GM19043 (cell line): ENCODE measurements around the gene TSPAN16.
"Not testable (repeated sequence)": the region's sequence is repeated elsewhere in the genome, so short reads cannot be mapped to it uniquely, and the experiment has no call there.

Experiments used
- ATAC-seq: cut with Tn5 transposase; IDR thresholded peaks from one replicate; pipeline ENCODE4 v1.9.1; 2021; ENCODE audit warnings: low read depth; ENCODE audit not compliant: unreplicated experiment

Gene TSPAN16

GRCh38 chr19:11300811-11301120 lies 4.8 kb downstream of the TSPAN16 start:
- ATAC-seq: no peak

GRCh38 chr19:11304936-11305335 lies 9.0 kb downstream of the TSPAN16 start:
- no peak for ATAC-seq

GRCh38 chr19:11306337-11306736 lies 10.4 kb downstream of the TSPAN16 start:
- ATAC-seq: no peak

GRCh38 chr19:11320278-11320995 lies 24.5 kb downstream of the TSPAN16 start:
- not testable (repeated sequence) for ATAC-seq

DNA sequence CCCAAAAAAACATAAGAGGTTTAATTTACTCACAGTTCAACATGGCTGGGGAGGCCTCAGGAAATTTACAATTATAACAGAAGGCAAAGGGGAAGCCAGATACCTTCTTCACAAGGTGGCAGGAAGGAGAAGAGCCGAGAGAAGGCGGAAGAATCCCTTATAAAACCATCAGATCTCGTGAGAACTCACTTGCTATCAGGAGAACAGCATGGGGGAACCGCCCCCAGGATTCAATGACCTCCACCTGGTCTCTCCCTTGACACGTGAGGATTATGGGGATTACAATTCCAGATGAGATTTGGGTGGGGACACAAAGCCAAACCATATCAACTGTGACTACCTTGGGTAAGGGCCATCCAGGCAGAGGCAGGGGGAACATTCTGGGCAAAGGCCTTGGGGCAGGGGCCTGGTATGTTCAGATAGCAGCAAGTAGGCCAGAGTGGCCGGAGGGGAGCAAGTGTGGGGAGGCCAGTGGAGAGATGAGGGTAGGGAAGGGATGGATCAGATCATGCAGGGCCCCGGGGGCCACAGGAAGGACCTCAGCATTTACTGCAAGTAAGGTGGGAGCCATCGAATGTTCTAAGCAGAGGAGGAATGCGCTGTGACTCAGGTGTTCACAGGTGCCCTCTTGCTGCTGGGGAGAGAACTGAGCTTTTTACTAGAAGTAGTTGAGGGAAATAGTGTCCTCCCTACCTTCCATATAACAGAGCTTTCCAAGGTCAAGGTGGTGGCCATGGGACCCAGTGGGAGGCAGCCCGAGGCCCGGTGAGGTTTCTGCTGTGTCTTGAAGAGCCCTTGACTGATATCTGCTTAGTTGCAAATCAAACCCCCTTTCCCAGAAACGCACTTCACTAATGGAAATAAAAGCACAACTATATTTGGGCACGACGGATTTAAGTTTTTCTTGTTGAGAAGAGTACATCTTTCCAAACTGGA lies 25.5 kb downstream of the TSPAN16 start:
- ATAC-seq: no peak

DNA sequence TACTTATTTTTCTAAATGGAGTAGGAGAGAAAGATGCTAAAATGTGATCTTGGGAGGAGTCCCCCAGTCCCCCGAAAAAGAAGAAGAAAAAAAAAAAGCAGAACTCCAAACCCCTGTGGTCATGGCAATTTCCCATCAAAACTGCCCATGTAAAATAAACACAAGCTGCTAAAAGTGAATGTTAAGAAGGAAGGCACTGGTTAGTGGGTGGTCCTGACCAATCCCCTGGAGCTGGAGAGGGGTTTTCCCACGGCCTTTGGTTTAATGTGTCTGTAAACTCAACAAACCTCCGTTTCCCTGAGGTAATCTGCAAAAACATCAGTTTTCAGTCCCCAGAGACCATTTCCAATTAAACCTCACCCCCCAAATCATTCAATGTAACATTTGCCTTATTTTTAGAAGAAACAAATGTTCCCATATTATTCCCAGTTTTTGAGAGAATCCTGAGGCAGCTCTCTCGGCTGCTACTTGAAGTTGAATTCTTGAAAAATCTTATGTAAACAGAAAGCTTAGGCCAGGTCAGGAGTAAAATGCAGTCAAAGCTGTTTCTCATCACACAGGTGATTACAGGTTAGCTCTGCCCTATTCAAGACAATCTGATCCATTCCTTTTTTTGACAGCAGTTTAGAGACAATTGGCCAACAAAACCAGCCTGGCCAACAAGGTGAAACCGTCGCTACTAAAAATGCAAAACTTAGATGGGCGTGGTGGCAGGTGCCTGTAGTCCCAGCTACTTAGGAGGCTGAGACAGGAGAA lies 26.5 kb downstream of the TSPAN16 start:
- ATAC-seq: no peak

- no peak for ATAC-seq
Measured at GRCh38 chr19:11323601-11324078, 27.7 kb downstream of the TSPAN16 start.

- no peak for ATAC-seq
Measured at GRCh38 chr19:11324079-11324661, 28.2 kb downstream of the TSPAN16 start.

GRCh38 chr19:11324748-11325389 lies 28.9 kb downstream of the TSPAN16 start:
- no peak for ATAC-seq

- no peak for ATAC-seq
Measured at GRCh38 chr19:11325544-11325943, 29.6 kb downstream of the TSPAN16 start.

- ATAC-seq: no peak
Measured at GRCh38 chr19:11330127-11330526, 34.2 kb downstream of the TSPAN16 start.

DNA sequence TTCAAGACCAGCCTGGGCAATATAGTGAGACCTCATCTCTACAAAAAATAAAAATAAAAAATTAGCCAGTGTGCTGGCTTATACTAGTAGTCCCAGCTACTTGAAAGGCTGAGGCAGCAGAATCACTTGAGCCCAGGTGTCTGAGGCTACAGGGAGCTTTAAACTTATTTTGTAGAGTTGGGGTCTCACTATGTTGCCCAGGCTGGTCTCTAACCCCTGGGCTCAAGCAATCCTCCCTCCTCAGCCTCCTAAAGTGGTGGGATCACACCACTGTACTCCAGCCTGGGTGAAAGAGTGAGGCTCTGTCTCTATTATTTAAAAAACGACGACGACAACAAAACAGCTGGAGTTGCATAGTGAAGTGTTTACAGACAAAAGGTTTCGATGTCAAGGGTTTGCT lies 35.5 kb downstream of the TSPAN16 start:
- ATAC-seq: no peak

- no peak for ATAC-seq
Measured at GRCh38 chr19:11332822-11333221, 36.9 kb downstream of the TSPAN16 start.

DNA sequence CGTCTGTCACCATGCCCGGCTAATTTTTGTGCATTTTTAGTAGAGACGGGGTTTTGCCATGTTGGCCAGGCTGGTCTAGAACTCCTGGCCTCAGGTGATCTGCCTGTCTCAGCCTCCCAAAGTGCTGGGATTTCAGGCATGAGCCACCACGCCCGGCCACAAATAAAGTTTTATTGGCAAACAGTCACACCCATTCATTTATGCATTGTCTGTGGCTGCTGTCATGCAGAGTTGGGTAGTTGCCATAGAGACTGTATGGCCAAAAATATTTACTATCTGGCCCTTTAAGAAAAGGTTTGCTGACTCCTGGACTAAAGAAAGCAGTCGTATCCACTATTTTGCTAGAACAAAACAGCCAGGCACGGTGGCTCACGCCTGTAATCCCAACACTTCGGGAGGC lies 37.9 kb downstream of the TSPAN16 start:
- ATAC-seq: not testable (repeated sequence)

- ATAC-seq: no peak
Measured at GRCh38 chr19:11335449-11336146, 39.6 kb downstream of the TSPAN16 start.

- ATAC-seq: no peak
Measured at GRCh38 chr19:11337080-11337479, 41.1 kb downstream of the TSPAN16 start.

DNA sequence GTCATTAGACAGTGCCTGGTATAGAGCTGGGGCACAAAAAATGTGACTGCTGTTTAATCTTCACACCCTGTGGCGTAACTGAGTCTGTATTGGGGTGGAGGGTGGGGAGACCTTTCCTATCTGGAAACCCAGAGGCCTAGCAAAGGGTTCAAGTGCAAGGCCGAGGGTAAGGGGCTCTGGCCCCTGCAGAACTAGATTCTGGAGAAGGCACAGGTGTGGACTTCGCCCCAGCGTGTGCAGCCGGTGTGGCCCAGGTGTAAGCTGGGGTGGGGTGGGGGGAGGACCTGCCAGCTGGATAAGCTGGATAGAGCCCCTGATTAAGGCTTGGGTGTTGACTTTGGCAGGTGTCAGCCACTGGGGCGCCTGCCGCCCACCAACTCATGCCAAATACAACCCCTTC lies 42.2 kb downstream of the TSPAN16 start:
- ATAC-seq: no peak

GRCh38 chr19:11338569-11339253 lies 42.8 kb downstream of the TSPAN16 start:
- ATAC-seq: no peak
